Erythroblast (primary cell): ENCODE results near the gene APBA1.

ENCODE experiments used
- GATA1 ChIP-seq: IDR thresholded peaks from 2 replicates; pipeline ENCODE4 v1.6.1; 2011; ENCODE audit warnings: low read depth, mild to moderate bottlenecking, control low read depth, low read length, moderate library complexity
- POLR2A ChIP-seq: IDR thresholded peaks from 2 replicates; pipeline ENCODE4 v1.6.1; 2011; ENCODE audit warnings: mild to moderate bottlenecking, low read length

DNA sequence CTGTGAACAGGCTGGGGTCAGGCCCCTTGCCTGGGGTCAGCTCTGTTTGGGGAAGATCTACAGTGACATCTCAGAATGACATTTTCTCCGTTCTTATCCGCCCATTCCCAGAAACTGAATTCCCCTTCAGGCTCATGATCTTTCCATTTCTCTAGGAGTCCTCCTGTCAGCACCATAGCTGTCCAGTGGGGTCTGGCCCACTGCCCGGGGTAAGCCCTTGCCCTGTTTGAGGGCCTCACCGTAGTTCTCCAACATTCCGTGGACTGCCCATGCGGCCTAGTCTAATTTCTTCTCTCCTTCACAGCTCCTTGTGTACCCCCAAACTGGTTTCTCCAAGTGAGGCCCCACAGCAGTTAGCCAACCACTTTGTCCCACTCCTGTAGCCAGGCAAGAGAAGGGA lies 278.7 kb downstream of the APBA1 start:
- no peak for TF ChIP-seq POLR2A
- TF ChIP-seq GATA1: no peak
